Stimulated activated naive CD8-positive, alpha-beta T cell treated with anti-CD3 and anti-CD28 coated beads, Interleukin-15, amount 100 ng/mL, for 72 hours (primary cell): ENCODE results near the gene NOC3L.
A peak's percentile ranks its signal among the peaks of the same experiment; 100 is the strongest.
"Not testable (repeated sequence)": the region's sequence is repeated elsewhere in the genome, so short reads cannot be mapped to it uniquely, and the experiment has no call there.

Experiments used
- ATAC-seq: fragments of 150-1000 bp; cut with Tn5 transposase; 2 replicates; pipeline ENCODE4 v1.10.0; 2021; ENCODE audit warnings: mild to moderate bottlenecking, moderate library complexity
- DNase-seq, 2 donors: peaks; one replicate each; pipeline ENCODE4 v3.0.0; 2021 to 2022
- H3K27ac Mint-ChIP-seq, 2 donors: one replicate each; pipeline ENCODE4 v1.8.0; 2022; ENCODE audit warnings: mild to moderate bottlenecking in 2 of 2, mixed read lengths in 2 of 2, moderate library complexity in 2 of 2
- H3K27me3 Mint-ChIP-seq: one replicate; pipeline ENCODE4 v1.8.0; 2022; ENCODE audit warnings: mixed read lengths
- H3K4me1 Mint-ChIP-seq: one replicate; pipeline ENCODE4 v1.8.0; 2022; ENCODE audit warnings: mild to moderate bottlenecking, mixed read lengths
- H3K4me3 Mint-ChIP-seq, 2 donors: one replicate each; pipeline ENCODE4 v1.8.0; 2022; ENCODE audit warnings: mild to moderate bottlenecking in 2 of 2, mixed read lengths in 2 of 2, moderate library complexity in 1 of 2
- H3K9me3 Mint-ChIP-seq, 2 donors: one replicate each; pipeline ENCODE4 v1.8.0; 2022; ENCODE audit warnings: mixed read lengths in 2 of 2

Gene NOC3L, protein sequence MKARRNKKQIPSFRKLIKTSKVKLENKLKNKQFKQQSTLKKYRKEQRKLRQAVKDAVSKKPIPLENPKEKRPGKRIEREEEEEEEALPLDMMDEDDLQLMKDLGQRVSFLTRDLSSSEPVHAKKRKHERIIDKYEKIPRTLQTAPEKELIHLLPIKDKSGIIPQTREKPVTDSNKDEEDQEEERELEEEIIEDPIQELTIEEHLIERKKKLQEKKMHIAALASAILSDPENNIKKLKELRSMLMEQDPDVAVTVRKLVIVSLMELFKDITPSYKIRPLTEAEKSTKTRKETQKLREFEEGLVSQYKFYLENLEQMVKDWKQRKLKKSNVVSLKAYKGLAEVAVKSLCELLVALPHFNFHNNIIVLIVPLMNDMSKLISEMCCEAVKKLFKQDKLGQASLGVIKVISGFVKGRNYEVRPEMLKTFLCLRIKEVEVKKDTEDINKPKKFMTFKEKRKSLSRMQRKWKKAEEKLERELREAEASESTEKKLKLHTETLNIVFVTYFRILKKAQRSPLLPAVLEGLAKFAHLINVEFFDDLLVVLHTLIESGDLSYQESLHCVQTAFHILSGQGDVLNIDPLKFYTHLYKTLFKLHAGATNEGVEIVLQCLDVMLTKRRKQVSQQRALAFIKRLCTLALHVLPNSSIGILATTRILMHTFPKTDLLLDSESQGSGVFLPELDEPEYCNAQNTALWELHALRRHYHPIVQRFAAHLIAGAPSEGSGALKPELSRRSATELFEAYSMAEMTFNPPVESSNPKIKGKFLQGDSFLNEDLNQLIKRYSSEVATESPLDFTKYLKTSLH

DNA sequence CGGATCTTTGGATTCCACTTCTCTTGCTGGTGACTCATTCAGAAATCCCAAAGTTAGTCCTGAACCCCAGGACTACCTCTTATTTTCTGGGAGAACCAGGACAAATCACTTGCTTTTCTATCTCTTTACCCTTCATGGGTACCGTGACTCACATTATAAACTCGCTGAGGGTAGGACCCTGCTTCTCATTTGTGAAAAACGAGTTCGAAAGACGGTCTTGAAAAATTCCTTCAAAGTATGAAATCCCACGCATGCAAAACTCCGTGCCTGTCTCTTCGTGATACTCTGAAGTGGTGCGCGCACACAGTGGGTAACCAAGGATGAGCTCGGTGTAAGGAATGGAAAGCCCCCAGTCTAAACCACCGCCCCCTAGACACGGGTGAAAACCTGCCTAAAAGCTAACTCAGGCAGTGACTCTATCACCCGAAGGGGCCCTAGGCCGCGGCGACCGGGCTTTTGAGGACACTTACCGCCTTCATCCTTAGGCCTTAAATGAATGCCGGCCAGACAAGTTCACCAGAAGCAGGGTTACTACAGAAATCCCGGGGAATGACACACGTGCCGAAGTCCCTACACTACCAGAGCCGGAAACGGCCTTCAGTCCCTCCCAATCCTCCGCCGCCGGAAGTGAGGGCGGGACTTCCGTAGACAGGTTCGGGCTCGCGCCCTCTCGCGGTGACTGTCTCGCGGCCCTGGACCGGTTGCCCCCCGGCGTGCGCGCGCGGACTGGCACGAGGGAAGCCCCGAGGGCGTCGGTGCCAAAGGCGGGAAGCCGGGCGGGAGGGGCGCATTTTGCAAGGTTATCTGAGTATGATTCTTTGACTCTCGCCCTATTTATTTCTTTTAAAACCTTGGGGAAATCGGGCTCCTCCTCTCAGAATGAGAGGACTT is at the start of gene NOC3L:
NOC3L (minus strand) TSS at position 580 of the 891 bp plus-strand sequence; CDS start at position 479, 101 bp downstream.
- peaks cover 36% of the 10 kb centered on the region for H3K4me1 Mint-ChIP-seq
- peaks cover 24% of the 10 kb centered on the region for H3K27me3 Mint-ChIP-seq
- H3K9me3 Mint-ChIP-seq, result peaks cover 0 to 5% of the 10 kb centered on the region in 2 donors
- peak within 1 kb of the TSS; percentile 98 to 99 for H3K27ac Mint-ChIP-seq
- peak within 1 kb of the TSS; percentile 93 to 99 for H3K4me3 Mint-ChIP-seq
- ATAC-seq, result peak; percentile 98
- peak; percentile 91 to 95 for DNase-seq

DNA sequence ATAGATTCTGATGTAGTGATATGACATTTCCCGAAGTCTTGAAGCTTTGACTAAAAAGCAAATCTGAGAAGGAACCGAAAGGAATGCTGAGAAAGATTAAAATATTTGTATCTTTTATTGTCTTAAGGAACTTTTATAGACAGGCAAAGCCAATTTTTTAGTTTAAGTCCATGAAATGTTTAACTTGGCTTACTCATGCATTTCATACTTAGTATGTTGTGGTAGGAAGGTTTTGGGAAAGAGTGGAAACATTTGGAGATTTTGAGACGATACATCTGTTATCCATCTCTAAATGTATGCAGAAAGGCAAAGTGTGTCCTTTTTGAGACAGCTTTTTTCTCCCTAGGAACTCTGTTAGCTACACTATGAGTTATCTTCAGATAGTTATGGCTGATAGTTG is 49.7 kb upstream of the NOC3L start:
- Mint-ChIP-seq H3K27me3 (peaks cover 37% of the 10 kb centered on the region), H3K4me1 (no peaks in the 10 kb centered on the region), H3K27ac (no peak overlapping the region), H3K9me3 (no peaks in the 10 kb centered on the region), H3K4me3 (no peak overlapping the region)
- no peak for DNase-seq
- ATAC-seq, result no peak

- Mint-ChIP-seq H3K27ac (no peak overlapping the region), H3K4me3 (no peak overlapping the region), H3K27me3 (peaks cover 30% of the 10 kb centered on the region), H3K4me1 (no peaks in the 10 kb centered on the region), H3K9me3 (no peaks in the 10 kb centered on the region)
- DNase-seq (no peak), ATAC-seq (no peak)
These were observed 48.6 kb upstream of the NOC3L start for GRCh38 chr10:94411304-94411703.

GRCh38 chr10:94409021-94409657 is 46.4 kb upstream of the NOC3L start:
- no peaks in the 10 kb centered on the region for H3K9me3 Mint-ChIP-seq
- H3K4me1 Mint-ChIP-seq, result no peaks in the 10 kb centered on the region
- ATAC-seq (no peak), DNase-seq (no peak)
- H3K27ac Mint-ChIP-seq, result no peak overlapping the region
- no peak overlapping the region for H3K4me3 Mint-ChIP-seq
- peaks cover 48% of the 10 kb centered on the region for H3K27me3 Mint-ChIP-seq

DNA sequence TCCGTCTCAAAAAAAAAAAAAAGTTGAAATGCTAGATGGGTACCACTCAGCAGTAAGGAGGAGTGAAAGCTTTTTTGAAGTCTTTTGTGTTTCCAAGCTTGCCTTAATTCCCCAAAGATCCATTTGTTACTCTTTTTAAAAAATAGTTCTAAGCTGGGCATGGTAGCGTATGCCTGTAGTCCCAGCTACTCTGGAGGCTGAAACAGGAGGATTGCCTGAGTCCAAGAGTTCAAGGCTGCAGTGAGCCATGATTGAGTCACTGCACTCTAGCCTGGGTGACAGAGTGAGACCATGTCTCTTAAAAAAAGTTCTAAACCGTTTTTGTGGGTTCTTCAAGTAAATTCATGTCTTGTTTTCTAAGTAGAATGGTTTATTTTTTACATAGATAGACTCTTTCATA is 44.9 kb upstream of the NOC3L start:
- Mint-ChIP-seq H3K27ac (no peak overlapping the region), H3K4me1 (no peaks in the 10 kb centered on the region), H3K27me3 (peaks cover 57% of the 10 kb centered on the region), H3K4me3 (no peak overlapping the region), H3K9me3 (no peaks in the 10 kb centered on the region)
- no peak for ATAC-seq
- DNase-seq, result no peak

DNA sequence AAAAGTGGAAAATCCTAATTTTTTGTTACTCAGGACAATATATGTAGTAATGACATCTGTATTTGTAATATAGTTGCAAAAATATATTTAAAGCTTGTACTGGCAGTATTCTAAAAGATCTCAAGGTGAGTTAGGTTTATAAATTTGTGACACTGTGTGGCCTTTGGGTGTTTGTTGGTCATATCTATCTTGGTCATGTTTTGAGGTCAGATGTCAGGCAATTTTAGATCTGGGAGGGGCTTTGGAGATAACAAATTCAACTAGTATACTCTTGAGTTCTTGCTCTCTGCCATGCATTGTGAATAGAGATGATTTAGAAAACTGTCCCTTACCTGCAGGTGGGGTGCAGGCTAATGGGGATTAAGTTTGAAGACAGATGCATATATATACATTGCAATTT is 42.7 kb upstream of the NOC3L start:
- DNase-seq (no peak), ATAC-seq (no peak)
- no peak overlapping the region for H3K4me3 Mint-ChIP-seq
- no peak overlapping the region for H3K27ac Mint-ChIP-seq
- H3K4me1 Mint-ChIP-seq, result no peaks in the 10 kb centered on the region
- no peaks in the 10 kb centered on the region for H3K9me3 Mint-ChIP-seq
- peaks cover 56% of the 10 kb centered on the region for H3K27me3 Mint-ChIP-seq

- H3K27me3 Mint-ChIP-seq, result peaks cover 58% of the 10 kb centered on the region
- no peaks in the 10 kb centered on the region for H3K4me1 Mint-ChIP-seq
- peak overlapping the region; percentile 68 to 82 for H3K4me3 Mint-ChIP-seq
- H3K9me3 Mint-ChIP-seq, result no peaks in the 10 kb centered on the region
- ATAC-seq, result peak; percentile 53
- H3K27ac Mint-ChIP-seq, result no peak overlapping the region
- peak in 1 of 2 donors; percentile 16 for DNase-seq
These were observed 40.9 kb upstream of the NOC3L start for GRCh38 chr10:94403380-94404213.

DNA sequence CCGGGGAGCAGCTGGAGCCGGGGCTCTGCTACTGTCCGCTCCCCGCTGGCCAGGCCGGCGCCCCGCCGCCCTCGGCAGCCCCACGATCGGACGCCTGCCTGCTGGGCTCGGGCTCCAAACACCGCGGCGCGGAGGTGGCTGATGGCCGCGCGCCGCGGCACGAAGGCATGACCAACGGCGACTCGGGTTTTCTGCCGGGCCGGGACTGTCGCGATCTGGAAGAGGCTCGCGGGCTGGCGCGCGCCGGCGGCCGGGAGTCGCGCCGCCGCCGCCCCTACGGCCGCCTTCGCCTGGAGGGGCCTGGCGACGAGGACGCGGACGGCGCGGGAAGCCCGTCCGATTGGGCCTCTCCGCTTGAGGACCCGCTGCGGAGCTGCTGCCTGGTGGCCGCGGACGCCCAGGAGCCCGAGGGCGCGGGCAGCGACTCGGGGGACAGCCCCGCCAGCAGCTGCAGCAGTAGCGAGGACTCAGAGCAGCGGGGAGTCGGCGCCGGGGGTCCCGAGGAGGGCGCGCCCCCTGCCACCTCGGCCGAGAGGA is 40.2 kb upstream of the NOC3L start:
- ATAC-seq, result peak; percentile 47
- H3K4me3 Mint-ChIP-seq, result peak overlapping the region; percentile 71 to 82
- H3K27me3 Mint-ChIP-seq, result peaks cover 62% of the 10 kb centered on the region
- DNase-seq, result peak in 1 of 2 donors; percentile 32
- no peak overlapping the region for H3K27ac Mint-ChIP-seq
- H3K9me3 Mint-ChIP-seq, result no peaks in the 10 kb centered on the region
- no peaks in the 10 kb centered on the region for H3K4me1 Mint-ChIP-seq

DNA sequence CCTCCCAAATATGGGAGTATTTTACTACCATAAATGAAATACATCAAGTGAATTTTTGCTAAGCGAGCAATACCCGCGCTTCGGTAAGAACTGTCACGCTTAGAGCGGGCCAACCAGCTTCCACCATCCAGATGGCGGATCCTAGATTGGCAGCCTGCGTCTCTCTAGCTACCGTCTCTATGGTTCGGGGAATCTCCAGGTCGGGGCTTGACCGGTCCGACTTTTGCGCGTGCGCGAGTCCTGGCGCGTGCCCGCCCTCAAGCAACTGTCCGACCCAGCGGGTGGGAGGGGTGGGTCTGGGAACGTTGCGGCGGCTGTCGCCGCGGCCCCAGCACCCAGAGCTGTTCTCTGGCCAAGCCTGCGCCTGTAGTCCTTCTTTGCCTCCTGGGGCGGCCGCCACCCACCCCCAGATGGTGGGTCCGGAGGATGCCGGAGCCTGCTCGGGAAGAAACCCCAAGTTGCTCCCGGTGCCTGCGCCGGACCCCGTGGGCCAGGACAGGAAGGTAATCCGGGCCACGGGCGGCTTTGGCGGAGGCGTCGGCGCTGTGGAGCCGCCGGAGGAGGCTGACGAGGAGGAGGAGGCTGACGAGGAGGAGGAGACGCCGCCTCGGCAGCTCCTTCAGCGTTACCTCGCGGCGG is 39.6 kb upstream of the NOC3L start, which contains the start of gene TBC1D12:
TBC1D12 (plus strand) TSS at position 338 of the 639 bp plus-strand sequence; CDS start at position 411, 73 bp downstream.
- Mint-ChIP-seq H3K9me3 (no peaks in the 10 kb centered on the region), H3K27me3 (peaks cover 68% of the 10 kb centered on the region), H3K27ac (no peak within 1 kb of the TSS), H3K4me3 (peak within 1 kb of the TSS; percentile 71 to 82), H3K4me1 (no peaks in the 10 kb centered on the region)
- DNase-seq (peak; percentile 42 to 64), ATAC-seq (peak; percentile 83)

- Mint-ChIP-seq H3K27ac (no peak overlapping the region), H3K4me1 (no peaks in the 10 kb centered on the region), H3K4me3 (no peak overlapping the region), H3K27me3 (peaks cover 48% of the 10 kb centered on the region), H3K9me3 (no peaks in the 10 kb centered on the region)
- no peak for DNase-seq
- no peak for ATAC-seq
These were observed 36.0 kb upstream of the NOC3L start for GRCh38 chr10:94398762-94399161.

- DNase-seq, result no peak
- no peaks in the 10 kb centered on the region for H3K9me3 Mint-ChIP-seq
- H3K27me3 Mint-ChIP-seq, result peaks cover 43% of the 10 kb centered on the region
- ATAC-seq, result no peak
- no peaks in the 10 kb centered on the region for H3K4me1 Mint-ChIP-seq
- no peak overlapping the region for H3K4me3 Mint-ChIP-seq
- H3K27ac Mint-ChIP-seq, result no peak overlapping the region
These were observed 35.0 kb upstream of the NOC3L start for GRCh38 chr10:94397549-94398370.

DNA sequence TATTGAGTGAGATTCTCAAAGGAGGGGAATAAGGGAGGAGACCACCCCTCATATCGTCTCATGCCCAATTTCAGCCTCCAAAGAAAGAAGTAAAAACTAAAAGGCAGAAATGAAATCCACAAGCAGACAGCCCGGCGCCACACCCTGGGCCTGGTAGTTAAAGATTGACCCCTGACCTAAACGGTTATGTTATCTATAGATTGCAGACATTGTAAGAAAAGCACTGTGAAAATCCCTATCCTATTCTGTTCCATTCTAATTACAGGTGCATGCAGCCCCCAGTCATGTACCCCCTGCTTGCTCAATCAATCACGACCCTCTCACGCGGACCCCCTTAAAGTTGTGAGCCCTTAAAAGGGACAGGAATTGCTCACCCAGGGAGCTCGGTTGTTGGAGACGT is 29.4 kb upstream of the NOC3L start:
- H3K27ac Mint-ChIP-seq, result not testable (repeated sequence)

GRCh38 chr10:94385733-94386132 is 23.0 kb upstream of the NOC3L start:
- H3K9me3 Mint-ChIP-seq, H3K4me1 Mint-ChIP-seq, H3K4me3 Mint-ChIP-seq, H3K27me3 Mint-ChIP-seq, DNase-seq, ATAC-seq: not testable (repeated sequence)
- H3K27ac Mint-ChIP-seq, result peak overlapping the region in 1 of 2 donors; percentile 1

More for the DNA sequence above, 29.4 kb upstream of the NOC3L start:
- not testable (repeated sequence) for H3K4me1 Mint-ChIP-seq, H3K4me3 Mint-ChIP-seq, ATAC-seq, DNase-seq, H3K27me3 Mint-ChIP-seq, H3K9me3 Mint-ChIP-seq
